ENCODE results near the gene TSPAN9. TPM values are rescaled to one million over a fixed set of nuclear protein-coding genes. Genes with fewer than 3 reads are reported as not detected.

TSPAN9 gene
- total RNA-seq, 3 donors from 2014 or later (not counting 1 experiment from before 2014, with no cell fraction given) = 0.86 to 1.6 (median 1.1) TPM

DNA sequence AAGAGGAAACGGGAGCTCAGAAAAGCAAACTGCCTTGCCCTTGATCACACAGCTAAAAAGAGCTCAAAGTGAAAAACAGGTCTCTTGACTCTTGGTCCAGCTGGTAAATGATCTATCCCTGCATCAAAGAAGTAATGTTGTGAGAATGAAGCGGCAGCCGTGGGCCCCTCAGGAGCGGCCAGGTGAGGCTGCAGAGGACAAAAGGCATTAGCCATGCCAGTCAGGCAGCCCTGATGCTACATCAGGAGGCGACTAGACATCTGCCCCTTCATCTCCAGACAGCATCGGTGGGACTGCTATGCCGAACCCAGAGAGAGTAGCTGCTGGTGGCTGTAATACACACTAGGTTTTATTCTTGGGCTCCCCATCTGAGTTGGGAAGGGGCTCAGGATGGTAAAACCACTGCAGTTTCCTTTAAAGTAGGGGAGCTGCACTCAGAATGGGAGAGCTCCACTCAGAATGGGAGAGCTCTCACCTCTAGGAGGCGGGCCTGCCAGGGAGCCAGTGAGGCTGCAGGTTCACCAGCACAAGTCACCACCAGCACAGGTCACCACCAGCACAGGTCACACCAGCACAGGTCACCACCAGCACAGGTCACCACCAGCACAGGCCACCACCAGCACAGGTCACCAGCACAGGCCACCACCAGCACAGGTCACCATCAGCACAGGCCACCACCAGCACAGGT, 120.1 kb downstream of the TSPAN9 start:
- no peak overlapping the region for H3K27ac ChIP-seq (ENCODE audit: low read length)
- 74% methylated on average over 8 of the region's 8 CpGs for WGBS (ENCODE audit: insufficient coverage)
- H3K4me3 Mint-ChIP-seq = no peak overlapping the region

DNA sequence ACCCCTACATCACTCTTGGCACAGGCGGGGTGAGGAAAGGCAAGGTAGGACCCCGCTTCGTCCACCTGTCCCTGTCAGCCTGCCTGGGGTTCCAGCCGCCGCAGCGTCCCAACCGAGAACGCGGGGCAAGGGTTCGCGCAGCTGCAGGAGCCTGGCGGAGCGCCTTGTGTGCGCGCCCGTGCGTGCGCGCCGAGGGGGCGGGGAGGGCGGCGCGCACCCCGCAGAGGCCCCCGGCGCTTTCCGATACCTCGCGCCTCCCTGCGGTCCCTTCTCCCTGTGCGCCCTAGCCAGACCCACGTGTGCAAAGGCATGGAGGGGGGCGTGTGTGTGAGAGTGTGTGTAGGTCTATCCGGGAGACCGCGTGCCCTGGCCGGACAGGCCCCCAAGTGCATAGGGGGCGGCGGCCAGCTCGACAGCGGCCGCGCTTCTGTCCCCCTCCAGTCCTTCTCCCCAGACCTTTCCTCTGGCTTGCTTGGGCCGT, 122.4 kb downstream of the TSPAN9 start:
- Mint-ChIP-seq H3K36me3 (no peaks in the 10 kb centered on the region), H3K4me3 (no peak overlapping the region), H3K9me3 (no peaks in the 10 kb centered on the region), H3K27me3 (ENCODE audit: low read depth in 2 of 2) (peaks cover 26 to 31% of the 10 kb centered on the region in 2 donors), H3K4me1 (no peaks in the 10 kb centered on the region), H3K27ac (no peak overlapping the region)
- Histone ChIP-seq H3K4me1 (ENCODE audit: control insufficient read depth, insufficient read depth, low read length) (peaks cover 5% of the 10 kb centered on the region), H3K4me3 (ENCODE audit: low read length) (no peak overlapping the region), H3K27ac (ENCODE audit: low read length) (no peak overlapping the region), H3K9me3 (ENCODE audit: control insufficient read depth, insufficient read depth, low read length) (no peaks in the 10 kb centered on the region), H3K27me3 (ENCODE audit: control insufficient read depth, insufficient read depth, low read length) (peaks cover 15% of the 10 kb centered on the region), H3K36me3 (ENCODE audit: control insufficient read depth, insufficient read depth, low read length) (no peaks in the 10 kb centered on the region)
- no peak for ATAC-seq
- WGBS (ENCODE audit: insufficient coverage) = 3% methylated on average over 43 of the region's 45 CpGs
- intact Hi-C loops (cut with micrococcal nuclease) = no loop called here
- TF ChIP-seq, protein P1, sequence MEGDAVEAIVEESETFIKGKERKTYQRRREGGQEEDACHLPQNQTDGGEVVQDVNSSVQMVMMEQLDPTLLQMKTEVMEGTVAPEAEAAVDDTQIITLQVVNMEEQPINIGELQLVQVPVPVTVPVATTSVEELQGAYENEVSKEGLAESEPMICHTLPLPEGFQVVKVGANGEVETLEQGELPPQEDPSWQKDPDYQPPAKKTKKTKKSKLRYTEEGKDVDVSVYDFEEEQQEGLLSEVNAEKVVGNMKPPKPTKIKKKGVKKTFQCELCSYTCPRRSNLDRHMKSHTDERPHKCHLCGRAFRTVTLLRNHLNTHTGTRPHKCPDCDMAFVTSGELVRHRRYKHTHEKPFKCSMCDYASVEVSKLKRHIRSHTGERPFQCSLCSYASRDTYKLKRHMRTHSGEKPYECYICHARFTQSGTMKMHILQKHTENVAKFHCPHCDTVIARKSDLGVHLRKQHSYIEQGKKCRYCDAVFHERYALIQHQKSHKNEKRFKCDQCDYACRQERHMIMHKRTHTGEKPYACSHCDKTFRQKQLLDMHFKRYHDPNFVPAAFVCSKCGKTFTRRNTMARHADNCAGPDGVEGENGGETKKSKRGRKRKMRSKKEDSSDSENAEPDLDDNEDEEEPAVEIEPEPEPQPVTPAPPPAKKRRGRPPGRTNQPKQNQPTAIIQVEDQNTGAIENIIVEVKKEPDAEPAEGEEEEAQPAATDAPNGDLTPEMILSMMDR (IDR thresholded peaks at IDR 0.05) = no peak
- DNase-seq = no peak

More for the DNA sequence above, 120.1 kb downstream of the TSPAN9 start:
- DNase-seq = no peak
- ATAC-seq = no peak
- Histone ChIP-seq H3K4me3 (ENCODE audit: low read length) (no peak overlapping the region), H3K4me1 (ENCODE audit: control insufficient read depth, insufficient read depth, low read length) (peaks cover 5% of the 10 kb centered on the region), H3K36me3 (ENCODE audit: control insufficient read depth, insufficient read depth, low read length) (no peaks in the 10 kb centered on the region), H3K27me3 (ENCODE audit: control insufficient read depth, insufficient read depth, low read length) (peaks cover 9% of the 10 kb centered on the region), H3K9me3 (ENCODE audit: control insufficient read depth, insufficient read depth, low read length) (no peaks in the 10 kb centered on the region)
- Mint-ChIP-seq H3K36me3 (no peaks in the 10 kb centered on the region), H3K9me3 (no peaks in the 10 kb centered on the region), H3K4me1 (no peaks in the 10 kb centered on the region), H3K27me3 (ENCODE audit: low read depth in 2 of 2) (peaks cover 16 to 20% of the 10 kb centered on the region in 2 donors), H3K27ac (no peak overlapping the region)
- TF ChIP-seq, protein P1 (IDR thresholded peaks at IDR 0.05) = no peak
- intact Hi-C loops (cut with micrococcal nuclease) = no loop called here

DNA sequence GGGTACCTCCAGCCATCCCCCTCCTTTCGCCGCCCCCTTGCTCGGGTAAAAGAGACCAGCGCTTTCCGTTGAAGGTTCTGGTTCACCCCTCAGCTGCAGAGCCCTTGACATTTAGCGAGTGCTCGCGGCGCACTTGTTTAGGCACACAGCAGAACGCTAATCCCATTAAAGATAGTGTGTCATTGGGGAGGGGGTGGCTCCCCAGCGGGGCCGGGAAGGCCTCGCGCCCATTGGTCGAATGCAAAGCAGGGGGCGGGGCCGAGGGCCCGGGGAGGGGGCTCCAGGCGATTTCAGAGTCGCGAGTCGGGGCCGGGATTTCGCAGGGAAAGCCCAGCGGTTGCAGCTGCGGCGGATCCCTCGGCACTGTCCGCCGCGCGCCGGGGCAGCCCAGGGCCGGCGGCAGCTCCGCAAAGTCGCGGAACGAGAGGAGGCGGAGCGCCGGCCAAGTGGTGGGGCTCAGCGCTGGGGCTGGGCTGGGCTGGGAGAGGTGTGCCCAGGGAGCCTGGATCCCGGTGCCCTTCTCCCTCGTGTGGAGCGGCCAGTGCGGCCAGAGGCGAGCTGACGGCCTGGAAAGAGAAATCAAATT, 122.9 kb downstream of the TSPAN9 start:
- TF ChIP-seq, protein P1 (IDR thresholded peaks at IDR 0.05) = no peak
- Histone ChIP-seq H3K27me3 (ENCODE audit: control insufficient read depth, insufficient read depth, low read length) (peaks cover 15% of the 10 kb centered on the region), H3K36me3 (ENCODE audit: control insufficient read depth, insufficient read depth, low read length) (no peaks in the 10 kb centered on the region), H3K9me3 (ENCODE audit: control insufficient read depth, insufficient read depth, low read length) (no peaks in the 10 kb centered on the region), H3K4me3 (ENCODE audit: low read length) (no peak overlapping the region), H3K27ac (ENCODE audit: low read length) (no peak overlapping the region), H3K4me1 (ENCODE audit: control insufficient read depth, insufficient read depth, low read length) (peaks cover 5% of the 10 kb centered on the region)
- intact Hi-C loops (cut with micrococcal nuclease) = no loop called here
- Mint-ChIP-seq H3K4me3 (no peak overlapping the region), H3K36me3 (no peaks in the 10 kb centered on the region), H3K27me3 (ENCODE audit: low read depth in 2 of 2) (peaks cover 26 to 31% of the 10 kb centered on the region in 2 donors), H3K9me3 (no peaks in the 10 kb centered on the region), H3K4me1 (no peaks in the 10 kb centered on the region), H3K27ac (no peak overlapping the region)
- ATAC-seq (no peak), DNase-seq (no peak)
- WGBS (ENCODE audit: insufficient coverage) = 2% methylated on average over 49 of the region's 49 CpGs

All from natural killer cell (primary cell).